GM21619 (cell line): ENCODE results near the gene HIVEP2.

ENCODE experiments used
- ATAC-seq: cut with Tn5 transposase; IDR thresholded peaks from one replicate; pipeline ENCODE4 v1.9.1; 2021; ENCODE audit not compliant: unreplicated experiment

Gene HIVEP2

GRCh38 chr6:142796571-142796970 lies 148.4 kb downstream of the HIVEP2 start:
- ATAC-seq, result no peak

- ATAC-seq, result no peak
Measured at GRCh38 chr6:142796024-142796423, 149.0 kb downstream of the HIVEP2 start.

GRCh38 chr6:142794424-142794823 lies 150.6 kb downstream of the HIVEP2 start:
- ATAC-seq, result no peak

- no peak for ATAC-seq
Measured at GRCh38 chr6:142790257-142790656, 154.7 kb downstream of the HIVEP2 start.

- ATAC-seq, result no peak
Measured at GRCh38 chr6:142787422-142787821, 157.6 kb downstream of the HIVEP2 start.

GRCh38 chr6:142786476-142786875 lies 158.5 kb downstream of the HIVEP2 start:
- ATAC-seq, result no peak

- peak; percentile 98 for ATAC-seq
Measured at GRCh38 chr6:142784344-142784743, 160.6 kb downstream of the HIVEP2 start.

GRCh38 chr6:142783499-142783898 lies 161.5 kb downstream of the HIVEP2 start:
- ATAC-seq, result no peak

- ATAC-seq, result no peak
Measured at GRCh38 chr6:142781129-142781528, 163.8 kb downstream of the HIVEP2 start.

- ATAC-seq, result no peak
Measured at GRCh38 chr6:142773859-142774648, 170.9 kb downstream of the HIVEP2 start.

GRCh38 chr6:142773324-142773723 lies 171.7 kb downstream of the HIVEP2 start:
- ATAC-seq, result no peak

- ATAC-seq, result no peak
Measured at GRCh38 chr6:142771162-142771561, 173.8 kb downstream of the HIVEP2 start.

- ATAC-seq, result no peak
Measured at GRCh38 chr6:142765306-142765705, 179.7 kb downstream of the HIVEP2 start.

- ATAC-seq, result no peak
Measured at GRCh38 chr6:142764311-142764710, 180.7 kb downstream of the HIVEP2 start.

GRCh38 chr6:142763205-142763604 lies 181.8 kb downstream of the HIVEP2 start:
- ATAC-seq, result no peak

GRCh38 chr6:142761756-142762155 lies 183.2 kb downstream of the HIVEP2 start:
- ATAC-seq, result peak; percentile 77

- no peak for ATAC-seq
Measured at GRCh38 chr6:142760152-142760551, 184.8 kb downstream of the HIVEP2 start.

- no peak for ATAC-seq
Measured at GRCh38 chr6:142758629-142759025, 186.3 kb downstream of the HIVEP2 start.

GRCh38 chr6:142757852-142758628 lies 186.9 kb downstream of the HIVEP2 start:
- no peak for ATAC-seq

- ATAC-seq, result no peak
Measured at GRCh38 chr6:142756215-142756630, 188.8 kb downstream of the HIVEP2 start.

- ATAC-seq, result no peak
Measured at GRCh38 chr6:142753196-142753595, 191.8 kb downstream of the HIVEP2 start.

- no peak for ATAC-seq
Measured at GRCh38 chr6:142752348-142752747, 192.6 kb downstream of the HIVEP2 start.
